OCI-LY3 (cell line): Measurements from ENCODE around the gene KCNE1.
"Not testable (repeated sequence)": the region's sequence is repeated elsewhere in the genome, so short reads cannot be mapped to it uniquely, and the experiment has no call there.

ENCODE experiments used
- CTCF ChIP-seq: fragments of 200-600, 300-600 bp; sonication (generic); IDR thresholded peaks from 2 replicates; pipeline ENCODE4 v1.5.1; 2014; ENCODE audit warnings: antibody characterized with exemption, low read length, low read depth
- EZH2phosphoT487 ChIP-seq: fragments of 200-600 bp; shearing (Covaris generic); IDR thresholded peaks from 2 replicates; pipeline ENCODE4 v1.6.1; 2018; ENCODE audit warnings: antibody characterized with exemption, mixed run types, low read depth

DNA sequence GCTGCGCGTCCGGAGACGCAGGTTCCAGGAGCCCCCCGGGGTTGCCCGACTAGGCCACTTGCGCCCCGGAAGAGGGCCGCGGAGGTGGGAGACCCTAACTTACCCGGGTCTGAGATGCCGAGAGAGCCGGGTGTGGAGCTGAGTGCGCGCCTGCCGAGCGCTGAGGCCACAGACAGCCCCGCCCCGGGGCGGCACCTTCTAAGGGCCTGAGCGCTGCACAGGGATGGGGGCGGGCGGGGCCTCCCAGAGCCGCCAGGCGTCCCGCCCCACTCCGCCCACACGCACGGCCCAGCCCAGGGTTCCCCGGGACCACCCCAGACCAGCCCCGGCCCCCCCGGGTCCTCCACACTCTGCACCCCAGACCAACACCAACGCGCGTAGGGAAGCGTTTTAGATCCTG is 52.6 kb downstream of the KCNE1 start:
- not testable (repeated sequence) for TF ChIP-seq CTCF, EZH2phosphoT487
